GM19238 (cell line): ENCODE results near the gene CMTM6.
A peak's percentile ranks its signal among the peaks of the same experiment; 100 is the strongest.
"Not testable (repeated sequence)": the region's sequence is repeated elsewhere in the genome, so short reads cannot be mapped to it uniquely, and the experiment has no call there.

ENCODE experiments used
- DNase-seq: peaks from one replicate; pipeline ENCODE4 v3.0.0; 2011; ENCODE audit warnings: low spot score; ENCODE audit not compliant: insufficient read length

Gene CMTM6, protein sequence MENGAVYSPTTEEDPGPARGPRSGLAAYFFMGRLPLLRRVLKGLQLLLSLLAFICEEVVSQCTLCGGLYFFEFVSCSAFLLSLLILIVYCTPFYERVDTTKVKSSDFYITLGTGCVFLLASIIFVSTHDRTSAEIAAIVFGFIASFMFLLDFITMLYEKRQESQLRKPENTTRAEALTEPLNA

DNA sequence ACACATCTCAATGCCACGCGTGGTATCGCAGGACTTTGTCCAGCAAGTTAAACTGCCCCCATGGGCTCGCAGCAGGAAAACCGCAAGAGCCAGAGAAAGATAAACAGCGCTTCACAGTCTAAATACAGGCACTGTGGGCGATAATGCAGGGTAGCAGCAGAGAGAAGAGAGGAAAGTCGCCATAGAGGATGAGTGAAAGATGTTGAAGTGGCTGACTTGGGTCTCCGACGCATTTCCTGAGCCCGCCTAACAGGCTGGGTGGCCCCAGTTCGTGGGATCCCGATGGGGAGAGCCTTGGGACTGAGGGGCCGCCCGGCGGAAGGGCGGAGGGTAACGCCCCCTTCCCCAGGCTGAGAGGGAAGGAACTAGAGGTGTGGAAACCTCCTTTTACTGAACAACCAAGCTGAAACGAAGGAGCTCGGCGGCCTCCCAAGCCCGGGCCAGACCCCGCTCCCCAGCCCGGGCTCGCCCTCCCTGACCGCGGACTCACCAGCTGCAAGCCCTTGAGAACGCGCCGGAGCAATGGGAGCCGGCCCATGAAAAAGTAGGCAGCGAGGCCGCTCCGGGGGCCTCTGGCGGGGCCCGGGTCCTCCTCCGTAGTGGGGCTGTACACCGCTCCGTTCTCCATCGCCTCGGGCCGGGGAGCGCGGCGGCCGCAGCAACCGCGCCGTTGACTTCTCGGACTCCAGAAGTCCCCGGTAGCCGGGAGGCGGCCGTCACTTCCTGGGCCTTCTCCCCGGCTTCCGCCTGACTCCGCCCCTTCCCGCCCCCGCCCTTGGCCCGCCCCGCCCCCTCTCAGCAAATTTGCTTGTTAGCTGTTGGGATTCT lies at the start of gene CMTM6:
CMTM6 (minus strand) TSS at position 735 of the 828 bp plus-strand sequence; CDS start at position 628, 107 bp downstream.
- peak; percentile 91 for DNase-seq

DNA sequence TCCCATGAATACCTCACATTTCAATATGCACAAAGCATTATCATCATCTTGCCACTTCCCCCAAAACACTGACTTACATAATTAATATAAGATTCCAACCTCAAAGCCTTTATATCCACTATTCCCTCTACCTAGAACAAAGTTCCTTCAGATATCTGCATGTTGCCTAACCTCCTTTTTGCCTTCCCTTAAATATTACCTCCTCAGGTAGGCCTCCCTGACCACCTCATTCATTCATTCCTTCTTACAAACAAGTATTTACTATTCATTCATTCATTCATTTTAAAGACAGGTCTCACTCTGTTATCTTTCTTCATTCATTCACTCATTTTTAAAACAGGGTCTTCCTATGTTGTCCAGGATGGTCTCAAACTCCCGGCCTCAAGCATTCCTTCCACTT lies 49.4 kb upstream of the CMTM6 start:
- no peak for DNase-seq

DNA sequence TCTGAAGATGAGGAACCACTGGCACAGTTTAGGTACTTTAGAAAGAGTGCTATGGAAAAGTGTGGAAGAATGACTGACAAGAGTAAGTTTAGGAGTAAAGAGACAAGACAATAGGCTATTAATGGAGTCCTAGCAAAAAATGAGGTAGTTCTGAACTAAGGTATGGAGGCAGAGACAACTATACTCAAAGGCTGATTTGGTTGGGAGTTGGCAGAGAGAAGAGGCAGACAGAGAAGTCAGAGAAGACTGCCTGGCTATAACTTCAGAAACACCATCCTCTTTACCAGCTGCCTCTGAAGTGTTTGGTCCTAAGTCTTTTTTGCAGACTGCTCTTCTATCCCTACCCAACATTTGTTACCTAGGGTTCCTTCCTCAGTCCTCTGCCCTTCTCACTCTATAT lies 48.8 kb upstream of the CMTM6 start:
- DNase-seq, result no peak

DNA sequence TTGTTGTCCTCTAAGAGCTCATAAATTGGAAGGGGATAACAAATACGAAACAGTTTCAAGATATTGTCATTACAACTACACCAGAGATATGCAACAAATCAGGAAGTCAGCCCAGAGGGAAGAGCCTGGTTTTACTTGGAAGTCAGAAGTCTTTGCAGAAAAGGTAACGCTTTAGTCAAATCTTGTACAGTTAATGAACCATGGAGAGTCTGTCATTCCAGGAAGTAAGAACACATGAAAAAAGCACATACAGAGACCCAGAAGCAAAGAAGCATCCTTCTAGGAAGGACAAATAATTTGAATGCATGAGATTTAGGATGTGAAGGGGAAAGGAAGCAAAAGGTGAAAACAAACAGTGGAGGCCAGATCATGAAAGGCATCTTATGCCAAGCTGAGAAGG lies 48.4 kb upstream of the CMTM6 start:
- DNase-seq, result no peak

DNA sequence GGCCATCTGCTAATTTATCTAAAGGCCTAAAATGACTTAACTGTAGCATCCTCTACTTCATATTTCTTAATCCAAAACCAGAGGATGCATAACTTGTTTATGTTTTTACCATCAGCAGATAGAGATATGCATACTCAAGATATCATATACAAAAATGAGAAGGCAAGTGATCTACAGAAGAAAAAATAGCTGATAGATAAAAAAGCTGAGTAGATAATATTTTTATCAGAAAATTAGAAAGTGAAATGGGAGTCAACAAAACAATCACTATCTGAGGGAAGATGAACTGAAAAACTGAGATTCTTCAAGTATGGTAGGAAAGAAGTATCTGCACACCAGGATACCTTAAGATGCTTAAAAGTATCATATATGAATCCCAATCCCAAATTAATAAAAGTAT lies 42.7 kb upstream of the CMTM6 start:
- no peak for DNase-seq

DNA sequence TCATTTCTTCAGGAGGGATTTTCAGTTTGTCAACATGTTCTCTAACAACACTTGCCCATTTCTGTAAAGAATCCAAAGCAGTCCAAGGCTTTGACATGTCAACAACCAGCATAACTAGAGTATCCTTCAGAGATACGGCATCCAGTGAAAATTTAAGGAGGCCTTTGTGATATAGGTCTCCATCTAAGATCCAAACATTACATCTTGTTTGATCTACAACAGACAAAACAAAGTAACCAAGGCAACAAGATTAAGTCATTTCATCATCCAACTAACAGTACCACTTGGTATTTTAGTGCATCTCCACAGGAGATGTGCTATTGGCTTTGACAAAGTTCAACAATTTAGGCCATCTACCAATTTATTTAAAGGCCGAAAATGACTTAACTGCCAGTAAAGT lies 42.2 kb upstream of the CMTM6 start:
- no peak for DNase-seq

DNA sequence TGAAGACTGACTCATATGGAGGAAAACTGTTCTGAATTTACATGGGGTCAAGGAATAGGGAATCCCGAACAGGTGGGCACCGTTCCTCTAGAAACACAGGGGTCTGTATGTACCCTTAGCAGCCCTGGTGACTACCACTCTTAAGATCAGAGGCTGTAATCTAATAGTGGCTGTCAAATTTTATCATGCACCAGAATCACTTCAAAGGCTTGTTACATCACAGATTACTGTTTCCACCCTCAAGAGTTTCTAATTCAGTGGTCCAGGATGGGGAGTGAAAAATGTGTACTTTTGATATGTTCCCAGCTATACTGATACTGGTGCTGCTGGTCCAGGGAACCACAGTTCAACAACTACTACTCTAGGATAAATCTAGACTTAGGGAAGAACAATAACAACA lies 40.2 kb upstream of the CMTM6 start:
- DNase-seq, result no peak

DNA sequence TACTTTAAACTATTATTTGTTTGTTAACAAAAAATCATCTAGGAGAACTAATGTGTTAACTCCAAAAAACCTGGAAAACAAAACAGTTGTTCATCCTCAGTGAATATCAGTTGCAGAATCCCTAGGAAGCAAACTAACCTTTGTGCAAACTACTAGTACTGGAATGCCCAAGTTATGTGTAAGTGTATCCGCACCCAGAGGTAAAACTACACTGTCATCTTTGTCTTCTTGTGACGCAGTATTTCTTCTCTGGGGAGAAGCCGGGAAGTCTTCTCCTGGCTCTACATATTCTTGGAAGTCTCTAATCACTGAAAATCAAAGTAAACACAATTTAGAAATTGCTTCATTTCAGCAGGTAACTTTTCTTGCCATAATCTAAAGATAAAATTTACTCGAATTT lies 38.2 kb upstream of the CMTM6 start:
- DNase-seq, result no peak

DNA sequence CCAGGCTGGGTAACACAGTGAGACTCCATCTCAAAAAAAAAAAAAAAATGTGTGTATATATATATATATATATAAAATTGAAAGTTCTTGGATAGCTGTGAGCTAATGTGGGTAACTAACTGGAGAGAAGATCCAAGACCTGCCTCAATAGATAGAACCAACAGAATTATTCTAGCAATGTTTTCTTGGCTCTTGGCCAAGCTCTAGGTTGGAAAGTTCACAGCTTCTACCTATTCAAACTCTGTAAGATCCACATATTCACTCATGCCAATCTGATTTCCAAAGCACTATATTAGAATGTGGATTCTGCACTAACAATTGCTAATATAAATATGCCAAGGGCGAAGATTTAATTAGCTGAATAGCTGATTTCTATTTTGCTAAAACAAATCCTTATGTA lies 29.8 kb upstream of the CMTM6 start:
- no peak for DNase-seq

DNA sequence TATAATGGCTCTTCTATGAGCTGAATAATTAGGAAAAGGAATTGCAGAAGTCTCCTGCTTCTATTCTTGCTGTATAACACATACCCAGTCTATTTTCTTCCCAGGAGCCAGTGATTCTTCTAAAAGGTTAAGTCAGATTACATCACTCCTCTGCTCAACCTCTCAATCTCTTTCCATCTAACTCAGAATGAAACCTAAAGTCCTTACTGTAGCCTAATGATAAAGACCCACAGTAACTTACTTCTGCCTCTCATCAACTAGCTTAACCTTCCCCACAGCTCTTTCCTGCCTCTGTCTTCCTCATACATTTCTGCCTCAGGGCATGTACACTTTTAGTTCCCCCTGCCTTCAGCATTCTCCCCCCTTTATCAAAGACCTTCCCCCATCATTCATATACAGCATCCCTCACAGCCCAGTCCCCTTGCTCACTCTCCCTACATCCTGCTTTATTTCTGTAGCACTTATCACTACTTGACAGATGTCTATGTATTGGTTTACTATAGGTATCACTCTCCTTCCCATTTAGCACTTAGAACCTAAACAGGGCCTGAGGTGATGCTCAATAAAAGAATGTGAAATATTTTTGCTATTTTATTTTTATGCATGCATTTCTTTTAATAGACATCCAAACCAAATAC lies 28.5 kb upstream of the CMTM6 start:
- DNase-seq, result no peak

DNA sequence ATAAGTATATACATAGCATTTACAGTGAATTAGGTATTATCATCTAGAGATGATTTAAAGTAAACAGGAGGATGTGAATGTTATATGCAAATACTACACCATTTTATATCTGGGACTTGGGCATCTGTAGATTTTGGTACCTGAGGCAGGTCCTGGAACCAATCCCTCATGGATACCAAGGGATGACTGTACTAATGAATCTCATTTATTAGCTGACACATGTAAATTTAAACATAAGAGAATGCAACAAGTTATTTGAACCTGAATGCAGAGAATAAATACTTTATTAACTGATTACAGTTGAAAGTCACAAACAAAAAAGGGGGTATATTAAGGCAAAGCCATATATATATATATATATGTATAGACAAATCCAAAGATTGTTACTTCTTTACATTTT lies 23.1 kb upstream of the CMTM6 start:
- DNase-seq, result no peak

DNA sequence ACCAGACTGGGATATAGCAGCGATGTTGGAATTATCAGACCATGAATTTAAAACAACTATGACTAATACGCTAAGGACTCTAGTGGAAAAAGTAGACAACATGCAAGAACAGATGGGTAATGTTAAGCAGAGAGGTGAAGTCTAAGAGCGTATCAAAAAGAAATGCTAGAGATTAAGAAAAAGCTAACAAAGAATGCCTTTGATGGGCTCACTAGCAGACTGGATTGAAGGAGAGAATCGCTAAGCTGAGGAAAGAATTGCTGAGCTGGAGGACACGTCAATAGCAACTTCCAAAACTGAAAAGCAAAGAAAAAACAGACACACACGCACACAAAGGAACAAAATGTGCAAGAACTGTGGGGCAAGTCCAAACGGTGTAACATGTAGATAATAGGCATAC lies 20.0 kb upstream of the CMTM6 start:
- DNase-seq, result no peak

DNA sequence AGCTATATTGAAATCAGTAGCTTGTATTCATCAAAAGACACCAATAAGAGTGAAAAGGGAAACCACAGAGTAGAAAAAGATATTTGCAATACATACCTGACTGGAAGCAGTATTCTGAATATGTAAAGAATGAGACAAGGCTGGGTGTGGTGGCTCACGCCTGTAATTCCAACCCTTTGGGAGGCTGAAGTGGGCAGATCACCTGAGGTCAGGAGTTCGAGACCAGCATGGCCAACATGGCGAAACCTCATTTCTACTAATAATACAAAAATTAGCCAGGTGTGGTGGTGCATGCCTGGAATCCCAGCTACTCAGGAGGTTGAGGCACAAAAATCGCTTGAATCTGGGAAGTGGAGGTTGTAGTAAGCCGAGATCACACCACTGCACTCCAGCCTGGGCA lies 16.3 kb upstream of the CMTM6 start:
- not testable (repeated sequence) for DNase-seq

DNA sequence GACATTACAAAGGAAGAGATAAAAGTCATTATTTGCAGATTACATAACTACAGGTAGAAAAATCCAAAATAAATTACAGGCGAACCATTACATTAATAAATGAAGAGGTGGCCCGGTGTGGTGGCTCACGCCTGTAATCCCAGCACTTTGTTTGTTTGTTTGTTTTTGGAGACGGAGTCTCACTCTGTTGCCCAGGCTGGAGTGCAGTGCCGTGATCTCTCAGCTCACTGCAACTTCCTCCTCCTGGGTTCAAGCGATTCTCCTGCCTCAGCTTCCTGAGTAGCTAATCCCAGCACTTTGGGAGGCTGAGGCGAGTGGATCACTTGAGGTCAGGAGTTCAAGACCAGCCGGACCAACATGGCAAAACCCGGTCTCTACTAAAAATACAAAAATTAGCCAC lies 14.1 kb upstream of the CMTM6 start:
- DNase-seq, result not testable (repeated sequence)

DNA sequence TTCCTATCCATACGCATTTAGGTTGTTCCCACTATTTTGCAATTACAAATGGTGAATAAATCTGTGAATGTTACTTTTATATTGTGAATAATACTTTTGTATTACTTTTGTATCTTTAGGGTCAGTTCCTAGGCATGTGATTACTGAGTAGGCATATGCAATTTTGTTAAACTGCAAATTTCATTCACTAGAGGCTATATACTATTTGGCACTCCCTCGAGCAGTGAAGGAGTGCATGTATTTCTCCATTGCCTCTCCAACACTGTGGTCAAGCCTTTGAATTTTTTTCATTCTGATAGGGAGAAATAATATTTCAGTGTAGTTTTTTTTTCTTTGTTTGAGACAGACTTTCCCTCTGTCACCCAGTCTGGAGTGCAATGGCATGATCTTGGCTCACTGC lies 8.4 kb upstream of the CMTM6 start:
- no peak for DNase-seq

DNA sequence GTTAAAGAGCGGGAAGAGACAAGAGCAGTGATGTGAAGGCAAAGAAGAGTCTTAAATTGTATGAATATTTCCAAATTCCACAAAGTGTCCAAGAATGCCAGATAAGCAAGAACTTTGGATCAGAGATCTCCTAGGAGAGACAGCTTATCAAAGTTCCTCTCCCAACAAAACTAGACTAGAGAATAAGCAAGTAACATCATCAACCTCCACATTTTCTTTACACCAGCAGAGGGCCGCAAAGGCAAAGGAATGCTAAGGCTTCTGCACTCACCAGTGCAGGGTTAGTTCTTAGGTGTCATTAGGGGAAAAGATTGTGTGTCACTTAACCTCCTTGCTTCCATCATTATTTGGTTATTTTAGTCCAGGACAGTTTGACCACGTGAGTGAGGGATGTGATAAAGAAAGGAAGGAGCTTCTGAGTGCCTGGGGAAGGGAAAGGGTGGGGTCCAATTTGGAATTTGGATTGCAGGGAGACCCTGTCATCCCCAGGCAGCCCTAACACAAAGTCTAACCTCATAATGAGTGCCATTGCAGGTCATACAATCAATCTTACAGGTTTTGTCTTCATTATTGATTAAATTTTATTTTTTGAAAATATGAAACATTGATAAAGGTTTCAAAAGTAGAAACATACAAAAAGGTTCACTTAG lies 7.5 kb upstream of the CMTM6 start:
- peak; percentile 46 for DNase-seq

DNA sequence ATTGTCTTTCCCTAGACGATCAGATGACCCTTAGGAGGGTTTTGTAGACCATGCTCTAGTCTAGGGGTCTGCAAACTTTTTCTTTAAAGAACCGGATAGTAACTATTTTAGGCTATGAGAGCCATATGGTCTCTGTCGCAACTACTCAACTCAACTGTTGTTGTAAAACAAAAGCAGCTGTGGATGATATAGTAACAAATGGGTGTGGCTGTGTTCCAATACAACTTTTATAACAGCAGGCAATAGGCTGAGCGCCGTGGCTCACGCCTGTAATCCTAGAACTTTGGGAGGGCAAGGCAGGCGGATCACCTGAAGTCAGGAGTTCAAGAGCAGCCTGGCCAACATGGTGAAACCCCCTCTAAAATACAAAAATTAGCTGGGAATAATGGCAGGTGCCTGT lies 6.1 kb upstream of the CMTM6 start:
- no peak for DNase-seq

DNA sequence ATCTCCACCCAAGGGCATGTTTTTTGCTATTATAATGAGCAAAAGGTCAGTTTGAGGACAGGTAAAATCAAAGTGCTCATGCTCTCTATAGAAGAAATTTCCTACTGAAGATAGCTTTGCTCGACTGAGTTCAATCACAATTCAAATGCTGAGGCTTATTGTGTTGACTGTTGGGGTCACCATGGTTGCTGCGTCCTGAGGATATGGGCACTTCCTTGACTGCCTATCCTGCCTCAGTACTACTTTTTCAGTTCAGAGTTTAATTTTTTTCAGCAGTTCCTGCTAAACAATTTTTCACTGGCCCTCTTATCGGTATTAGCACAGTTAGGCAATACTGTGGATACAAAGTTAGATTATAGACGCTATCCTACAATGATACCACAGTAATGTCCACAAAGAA lies 3.8 kb upstream of the CMTM6 start:
- no peak for DNase-seq

DNA sequence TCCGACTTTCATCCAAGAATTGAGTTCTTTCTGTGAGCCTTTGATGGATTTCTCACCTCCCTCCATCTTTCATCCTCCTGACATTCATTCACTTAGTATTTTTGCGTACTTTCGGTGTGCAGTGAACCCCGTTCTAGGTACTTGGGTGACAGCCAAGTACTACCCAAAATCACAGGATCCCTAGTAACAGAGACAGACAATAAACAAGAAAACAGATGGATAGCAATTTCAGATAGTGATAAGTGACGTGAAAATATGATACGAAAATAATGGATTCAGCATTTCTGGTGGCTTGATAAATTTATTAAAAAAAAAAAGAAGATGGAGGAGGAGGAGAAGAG lies 264 bp upstream of the CMTM6 start:
- no peak for DNase-seq

DNA sequence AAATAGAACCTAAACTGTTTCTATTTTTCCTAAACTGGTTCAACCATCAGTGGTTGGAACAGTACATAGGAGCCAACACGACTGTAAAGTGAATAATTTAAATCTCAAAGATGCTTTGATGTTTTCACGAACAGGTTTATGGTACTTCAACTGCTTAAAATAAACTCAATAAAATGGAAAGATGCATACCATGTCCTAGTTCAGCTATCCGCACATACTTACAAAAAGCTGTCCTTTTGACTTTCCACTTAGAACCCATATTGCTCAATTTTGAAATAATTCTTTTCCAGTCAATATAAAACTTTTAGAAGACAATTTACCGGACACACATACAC lies 902 bp downstream of the CMTM6 start:
- DNase-seq, result no peak

DNA sequence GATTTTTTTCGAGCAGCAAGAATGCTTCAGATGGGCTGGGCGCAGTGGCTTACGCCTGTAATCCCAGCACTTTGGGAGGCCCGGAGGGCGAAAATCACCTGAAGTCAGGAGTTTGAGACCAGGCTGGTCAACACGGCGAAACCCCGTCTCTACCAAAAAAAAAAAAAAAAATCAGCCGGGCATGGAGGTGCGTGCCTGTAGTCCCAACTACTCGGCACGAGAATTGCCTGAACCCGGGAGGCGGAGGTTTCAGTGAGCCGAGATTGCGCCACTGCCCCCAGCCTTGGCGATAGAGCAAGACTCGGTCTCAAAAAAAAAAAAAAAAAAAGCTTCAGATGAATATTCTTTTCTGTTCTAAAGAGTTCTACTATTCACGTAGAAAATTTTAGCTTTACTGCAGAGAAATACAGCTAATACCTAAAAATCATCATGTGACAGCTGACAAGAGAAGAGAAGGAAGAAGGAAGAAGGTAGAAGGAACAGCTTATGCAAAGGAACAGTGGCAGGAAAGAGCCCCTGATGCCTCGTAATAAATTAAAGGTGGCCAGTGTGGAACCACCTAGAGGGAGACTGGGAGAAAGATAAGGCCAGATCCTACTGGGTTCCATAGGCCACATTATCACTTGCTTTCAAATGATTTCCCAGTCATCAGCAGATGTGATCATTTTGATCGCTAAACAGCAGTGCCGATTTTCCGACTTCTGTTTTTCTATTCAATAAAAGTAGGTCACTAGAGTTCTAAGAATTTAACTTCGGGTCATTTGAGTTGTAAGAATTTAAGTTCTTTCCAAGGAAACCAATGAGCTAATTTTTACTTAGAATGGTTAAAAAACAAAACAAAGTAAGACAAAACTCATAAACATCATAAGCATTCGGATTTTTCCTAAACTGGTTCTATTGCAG lies 1.5 kb downstream of the CMTM6 start:
- no peak for DNase-seq
